ENCODE data around the gene DBX1.
"Not testable (repeated sequence)": the region's sequence is repeated elsewhere in the genome, so short reads cannot be mapped to it uniquely, and the experiment has no call there.

The DBX1 gene, protein sequence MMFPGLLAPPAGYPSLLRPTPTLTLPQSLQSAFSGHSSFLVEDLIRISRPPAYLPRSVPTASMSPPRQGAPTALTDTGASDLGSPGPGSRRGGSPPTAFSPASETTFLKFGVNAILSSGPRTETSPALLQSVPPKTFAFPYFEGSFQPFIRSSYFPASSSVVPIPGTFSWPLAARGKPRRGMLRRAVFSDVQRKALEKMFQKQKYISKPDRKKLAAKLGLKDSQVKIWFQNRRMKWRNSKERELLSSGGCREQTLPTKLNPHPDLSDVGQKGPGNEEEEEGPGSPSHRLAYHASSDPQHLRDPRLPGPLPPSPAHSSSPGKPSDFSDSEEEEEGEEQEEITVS

DNA sequence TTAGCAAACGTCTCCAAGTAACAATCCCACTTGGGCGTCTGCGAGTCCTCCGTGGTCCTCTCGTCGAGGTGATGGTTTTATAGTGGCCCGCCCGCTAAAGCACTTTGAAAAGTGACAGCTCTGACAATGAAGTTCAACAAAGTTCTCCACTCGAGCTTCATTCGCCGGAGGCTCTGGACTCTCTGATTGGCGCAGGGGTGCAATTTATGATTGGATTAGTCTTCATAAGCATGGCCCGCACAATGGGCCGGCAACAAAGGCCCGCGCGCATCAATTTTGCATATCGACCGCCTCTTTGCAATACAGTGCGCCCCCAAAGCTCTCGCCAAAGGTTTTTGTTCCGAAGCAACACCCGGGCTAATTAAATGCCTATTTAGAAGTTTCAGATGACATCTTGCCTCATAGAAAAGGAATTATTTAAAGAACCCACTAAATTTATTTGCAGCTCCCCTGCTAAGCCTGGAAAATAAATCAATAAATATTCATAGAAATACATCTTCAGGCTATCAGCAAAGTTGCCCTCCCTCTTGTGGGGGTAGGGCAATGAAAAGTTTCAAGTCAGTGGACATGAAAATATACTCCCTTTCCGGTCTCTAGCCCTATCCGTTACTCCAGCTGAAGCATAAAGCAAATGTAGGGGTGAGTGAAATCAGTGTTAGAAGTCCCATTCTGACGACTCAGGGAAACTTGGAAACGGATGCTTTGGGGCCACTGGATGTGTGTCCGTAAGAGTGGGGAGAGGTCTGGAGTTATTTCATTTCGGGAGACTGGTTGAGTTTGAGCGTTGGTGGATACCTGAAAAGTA is at the start of gene DBX1:
TSS of gene DBX1 (minus strand) at position 51 of the 805 bp plus-strand sequence. CDS start 151 bp downstream, outside the sequence.
- Mint-ChIP-seq H3K36me3 (ENCODE audit: low read depth) (no peaks in the 10 kb centered on the region), H3K27ac (no peak within 1 kb of the TSS), H3K27me3 (peaks cover 93% of the 10 kb centered on the region), H3K9me3 (no peaks in the 10 kb centered on the region), H3K4me1 (ENCODE audit: low read depth) (peaks cover 14% of the 10 kb centered on the region), H3K4me3 (no peak within 1 kb of the TSS)
- intact Hi-C loops (cut with micrococcal nuclease): no loop called here

GRCh38 chr11:20208622-20209111 is 48.4 kb upstream of the DBX1 start:
- Mint-ChIP-seq H3K27me3 (peaks cover 47% of the 10 kb centered on the region), H3K4me3 (no peak overlapping the region), H3K27ac (no peak overlapping the region), H3K36me3 (ENCODE audit: low read depth) (no peaks in the 10 kb centered on the region), H3K4me1 (ENCODE audit: low read depth) (no peaks in the 10 kb centered on the region), H3K9me3 (no peaks in the 10 kb centered on the region)
- intact Hi-C loops (cut with micrococcal nuclease): no loop called here

DNA sequence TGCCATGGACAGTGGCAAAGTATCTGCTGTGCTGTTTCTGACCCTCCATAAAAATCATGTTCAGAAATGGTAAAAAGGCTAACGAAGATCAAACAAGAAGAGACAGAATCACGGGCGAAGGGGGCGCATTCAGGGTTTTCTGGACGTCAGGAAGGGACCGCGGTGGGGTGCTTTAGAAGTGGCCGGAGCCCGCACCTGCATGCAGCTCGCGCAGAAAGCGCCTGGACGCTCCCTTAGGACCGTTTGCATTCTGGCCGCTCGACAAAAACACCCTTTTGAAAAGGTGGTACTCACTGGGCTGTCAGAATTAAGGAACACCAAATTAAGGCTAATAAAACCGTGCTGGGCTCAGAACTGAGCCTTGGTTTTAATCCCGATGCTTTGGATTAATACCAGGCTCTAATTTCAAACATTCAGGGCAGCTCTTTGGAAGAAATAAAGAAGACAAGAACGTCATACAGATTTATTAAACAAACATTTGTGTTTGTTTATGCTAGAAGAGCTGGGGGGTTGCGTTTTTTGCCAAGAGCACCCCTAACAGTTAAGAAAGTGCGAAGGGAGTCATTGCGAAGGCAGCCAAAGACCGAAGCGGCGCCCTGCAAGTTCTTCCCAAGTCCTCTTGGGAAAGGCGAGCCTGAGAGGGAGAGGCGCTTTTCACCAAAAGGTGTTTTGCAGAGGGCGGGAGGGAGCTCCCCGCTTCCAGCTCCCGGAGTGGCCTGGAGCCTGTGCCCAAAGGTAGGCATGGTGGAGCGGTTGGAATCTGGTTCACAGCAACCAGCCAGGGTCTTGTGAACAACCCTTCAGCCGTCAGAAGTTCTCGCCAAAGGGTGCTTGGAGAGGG is 47.7 kb upstream of the DBX1 start:
- H3K4me3 Mint-ChIP-seq: no peak overlapping the region
- no peaks in the 10 kb centered on the region for H3K4me1 Mint-ChIP-seq (ENCODE audit: low read depth)
- H3K27me3 Mint-ChIP-seq: peaks cover 47% of the 10 kb centered on the region
- intact Hi-C loops (cut with micrococcal nuclease): no loop called here
- no peaks in the 10 kb centered on the region for H3K36me3 Mint-ChIP-seq (ENCODE audit: low read depth)
- no peak overlapping the region for H3K27ac Mint-ChIP-seq
- no peaks in the 10 kb centered on the region for H3K9me3 Mint-ChIP-seq

DNA sequence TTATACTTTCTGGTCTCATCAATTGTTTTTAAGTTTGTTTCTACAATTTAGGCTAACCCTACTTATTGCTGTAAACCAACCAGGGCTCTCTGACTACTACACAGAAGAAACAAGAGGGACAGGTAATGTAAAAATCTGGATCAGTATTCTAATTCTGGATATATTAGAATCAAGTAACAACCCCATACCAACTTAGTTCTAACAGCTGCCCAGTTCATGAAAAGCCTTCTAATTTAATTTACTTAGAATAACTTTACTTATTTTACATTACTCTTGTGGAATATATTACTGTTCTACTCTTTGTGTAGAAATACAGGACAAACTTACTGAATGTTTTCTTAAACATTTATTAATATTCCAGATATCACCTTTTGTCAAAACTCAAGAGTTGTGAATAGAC is 45.5 kb upstream of the DBX1 start:
- H3K4me1 Mint-ChIP-seq (ENCODE audit: low read depth): no peaks in the 10 kb centered on the region
- H3K4me3 Mint-ChIP-seq: no peak overlapping the region
- intact Hi-C loops (cut with micrococcal nuclease): no loop called here
- no peaks in the 10 kb centered on the region for H3K9me3 Mint-ChIP-seq
- no peaks in the 10 kb centered on the region for H3K36me3 Mint-ChIP-seq (ENCODE audit: low read depth)
- H3K27me3 Mint-ChIP-seq: peaks cover 43% of the 10 kb centered on the region
- no peak overlapping the region for H3K27ac Mint-ChIP-seq

- Mint-ChIP-seq H3K4me3 (no peak overlapping the region), H3K4me1 (ENCODE audit: low read depth) (no peaks in the 10 kb centered on the region), H3K36me3 (ENCODE audit: low read depth) (no peaks in the 10 kb centered on the region), H3K27me3 (peaks cover 37% of the 10 kb centered on the region), H3K27ac (no peak overlapping the region), H3K9me3 (no peaks in the 10 kb centered on the region)
- intact Hi-C loops (cut with micrococcal nuclease): no loop called here
Observed at GRCh38 chr11:20204681-20205080, 44.4 kb upstream of the DBX1 start.

GRCh38 chr11:20203831-20204230 is 43.6 kb upstream of the DBX1 start:
- Mint-ChIP-seq H3K4me1 (ENCODE audit: low read depth) (no peaks in the 10 kb centered on the region), H3K9me3 (no peaks in the 10 kb centered on the region), H3K4me3 (no peak overlapping the region), H3K27me3 (peaks cover 29% of the 10 kb centered on the region), H3K36me3 (ENCODE audit: low read depth) (no peaks in the 10 kb centered on the region), H3K27ac (no peak overlapping the region)
- intact Hi-C loops (cut with micrococcal nuclease): no loop called here

GRCh38 chr11:20201231-20201630 is 41.0 kb upstream of the DBX1 start:
- Mint-ChIP-seq H3K36me3 (ENCODE audit: low read depth) (no peaks in the 10 kb centered on the region), H3K27ac (no peak overlapping the region), H3K4me1 (ENCODE audit: low read depth) (no peaks in the 10 kb centered on the region), H3K9me3 (no peaks in the 10 kb centered on the region), H3K4me3 (no peak overlapping the region), H3K27me3 (peaks cover 4% of the 10 kb centered on the region)
- intact Hi-C loops (cut with micrococcal nuclease): no loop called here

GRCh38 chr11:20200331-20200955 is 40.2 kb upstream of the DBX1 start:
- H3K4me3 Mint-ChIP-seq; H3K27ac Mint-ChIP-seq; H3K36me3 Mint-ChIP-seq (ENCODE audit: low read depth): not testable (repeated sequence)

DNA sequence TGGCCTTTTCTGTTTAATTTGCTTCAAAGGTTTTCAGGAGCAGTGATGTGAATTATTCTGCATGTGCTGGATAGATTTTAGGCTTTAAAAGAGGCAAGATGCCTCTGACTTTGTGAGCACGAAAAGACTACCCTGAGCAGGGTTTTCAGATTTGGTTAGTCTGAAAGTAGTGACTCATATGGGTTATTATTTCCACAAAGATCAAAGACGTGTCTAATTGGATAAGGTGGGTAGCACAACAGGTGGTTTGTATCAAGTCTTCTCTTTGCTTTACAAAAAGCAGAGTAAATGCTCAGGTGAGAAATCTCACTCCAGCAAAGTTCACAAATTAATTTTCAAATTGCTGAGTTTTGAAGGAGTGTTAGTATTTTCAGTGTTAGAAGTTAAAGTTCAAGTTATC is 37.6 kb upstream of the DBX1 start:
- H3K36me3 Mint-ChIP-seq (ENCODE audit: low read depth): no peaks in the 10 kb centered on the region
- no peaks in the 10 kb centered on the region for H3K4me1 Mint-ChIP-seq (ENCODE audit: low read depth)
- peaks cover 5% of the 10 kb centered on the region for H3K27me3 Mint-ChIP-seq
- no peak overlapping the region for H3K4me3 Mint-ChIP-seq
- no peak overlapping the region for H3K27ac Mint-ChIP-seq
- no peaks in the 10 kb centered on the region for H3K9me3 Mint-ChIP-seq
- intact Hi-C loops (cut with micrococcal nuclease): no loop called here

More at GRCh38 chr11:20200331-20200955, 40.2 kb upstream of the DBX1 start:
- H3K9me3 Mint-ChIP-seq; intact Hi-C loops (cut with micrococcal nuclease); H3K27me3 Mint-ChIP-seq; H3K4me1 Mint-ChIP-seq (ENCODE audit: low read depth): not testable (repeated sequence)

GRCh38 chr11:20194470-20194869 is 34.2 kb upstream of the DBX1 start:
- Mint-ChIP-seq H3K27me3 (peaks cover 2% of the 10 kb centered on the region), H3K9me3 (no peaks in the 10 kb centered on the region), H3K27ac (no peak overlapping the region), H3K4me1 (ENCODE audit: low read depth) (no peaks in the 10 kb centered on the region), H3K36me3 (ENCODE audit: low read depth) (no peaks in the 10 kb centered on the region), H3K4me3 (no peak overlapping the region)
- intact Hi-C loops (cut with micrococcal nuclease): no loop called here

DNA sequence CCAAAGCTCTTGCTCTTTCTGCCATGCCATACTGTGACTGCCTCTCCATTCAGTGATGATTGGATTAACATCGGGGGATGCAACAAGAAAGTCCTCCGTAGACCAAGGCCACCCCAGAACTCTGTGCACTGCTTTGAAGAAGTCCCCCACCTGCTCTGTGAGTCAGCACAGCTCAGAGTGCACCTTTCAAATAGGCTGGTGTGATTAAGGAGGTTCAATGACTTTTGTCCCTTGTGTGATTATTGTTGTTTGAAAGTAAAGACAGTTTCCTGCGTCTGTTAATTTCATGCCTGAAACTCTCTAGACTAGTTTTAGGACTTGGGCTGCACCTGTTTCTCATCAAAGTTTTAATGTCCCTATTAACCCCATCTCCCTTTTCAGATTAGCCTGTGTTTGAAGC is 33.0 kb upstream of the DBX1 start:
- Mint-ChIP-seq H3K27me3 (peaks cover 2% of the 10 kb centered on the region), H3K36me3 (ENCODE audit: low read depth) (no peaks in the 10 kb centered on the region), H3K4me1 (ENCODE audit: low read depth) (no peaks in the 10 kb centered on the region), H3K27ac (no peak overlapping the region), H3K9me3 (no peaks in the 10 kb centered on the region), H3K4me3 (no peak overlapping the region)
- intact Hi-C loops (cut with micrococcal nuclease): no loop called here

GRCh38 chr11:20192641-20193040 is 32.4 kb upstream of the DBX1 start:
- no peaks in the 10 kb centered on the region for H3K4me1 Mint-ChIP-seq (ENCODE audit: low read depth)
- H3K27me3 Mint-ChIP-seq: peaks cover 2% of the 10 kb centered on the region
- H3K27ac Mint-ChIP-seq: no peak overlapping the region
- no peaks in the 10 kb centered on the region for H3K9me3 Mint-ChIP-seq
- no peak overlapping the region for H3K4me3 Mint-ChIP-seq
- no peaks in the 10 kb centered on the region for H3K36me3 Mint-ChIP-seq (ENCODE audit: low read depth)
- intact Hi-C loops (cut with micrococcal nuclease): no loop called here

DNA sequence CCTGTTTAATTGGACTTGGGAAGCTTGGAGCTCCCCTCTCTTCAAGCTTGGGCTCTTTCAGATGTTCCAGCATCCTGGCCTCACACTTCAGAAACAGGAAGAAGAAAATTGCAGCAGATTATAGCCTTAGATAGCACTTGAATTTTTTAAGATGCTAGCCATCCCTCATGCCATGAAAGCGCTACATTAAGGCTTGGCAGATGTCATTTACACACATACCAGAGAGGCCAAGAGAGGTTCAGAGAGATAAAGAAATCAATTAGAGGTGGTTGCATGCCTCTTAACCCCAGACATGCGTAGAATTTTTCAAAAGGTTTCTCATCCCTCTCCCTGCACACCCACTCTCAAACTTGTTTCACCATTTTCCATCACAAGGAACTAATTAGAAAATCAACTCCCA is 31.9 kb upstream of the DBX1 start:
- Mint-ChIP-seq H3K27me3 (peaks cover 2% of the 10 kb centered on the region), H3K36me3 (ENCODE audit: low read depth) (no peaks in the 10 kb centered on the region), H3K9me3 (no peaks in the 10 kb centered on the region), H3K4me1 (ENCODE audit: low read depth) (no peaks in the 10 kb centered on the region), H3K4me3 (no peak overlapping the region), H3K27ac (no peak overlapping the region)
- intact Hi-C loops (cut with micrococcal nuclease): no loop called here
